Measurements from ENCODE around the gene FAM83G.

DNA sequence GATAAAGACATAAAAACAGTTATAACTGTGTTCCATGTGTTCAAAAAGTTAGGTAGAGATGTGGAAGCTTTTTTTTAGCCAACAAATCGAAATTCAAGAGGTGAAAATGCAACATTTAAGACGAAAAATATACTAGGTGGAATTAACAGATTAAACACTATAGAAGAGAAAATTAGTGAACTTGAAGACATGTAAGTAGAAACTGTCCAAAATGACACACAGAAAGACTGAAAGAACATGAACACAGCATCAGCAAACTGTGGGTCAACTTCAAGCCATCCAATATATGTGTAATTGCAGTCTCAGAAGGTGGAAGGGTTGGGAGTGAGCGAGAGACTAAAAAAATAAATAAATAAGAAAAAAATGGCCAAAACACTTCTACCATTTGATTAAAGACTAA is 9.3 kb downstream of the FAM83G start:
- TF ChIP-seq, protein P1, sequence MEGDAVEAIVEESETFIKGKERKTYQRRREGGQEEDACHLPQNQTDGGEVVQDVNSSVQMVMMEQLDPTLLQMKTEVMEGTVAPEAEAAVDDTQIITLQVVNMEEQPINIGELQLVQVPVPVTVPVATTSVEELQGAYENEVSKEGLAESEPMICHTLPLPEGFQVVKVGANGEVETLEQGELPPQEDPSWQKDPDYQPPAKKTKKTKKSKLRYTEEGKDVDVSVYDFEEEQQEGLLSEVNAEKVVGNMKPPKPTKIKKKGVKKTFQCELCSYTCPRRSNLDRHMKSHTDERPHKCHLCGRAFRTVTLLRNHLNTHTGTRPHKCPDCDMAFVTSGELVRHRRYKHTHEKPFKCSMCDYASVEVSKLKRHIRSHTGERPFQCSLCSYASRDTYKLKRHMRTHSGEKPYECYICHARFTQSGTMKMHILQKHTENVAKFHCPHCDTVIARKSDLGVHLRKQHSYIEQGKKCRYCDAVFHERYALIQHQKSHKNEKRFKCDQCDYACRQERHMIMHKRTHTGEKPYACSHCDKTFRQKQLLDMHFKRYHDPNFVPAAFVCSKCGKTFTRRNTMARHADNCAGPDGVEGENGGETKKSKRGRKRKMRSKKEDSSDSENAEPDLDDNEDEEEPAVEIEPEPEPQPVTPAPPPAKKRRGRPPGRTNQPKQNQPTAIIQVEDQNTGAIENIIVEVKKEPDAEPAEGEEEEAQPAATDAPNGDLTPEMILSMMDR (IDR thresholded peaks at IDR 0.05), result no peak
- TF ChIP-seq POLR2A (IDR thresholded peaks at IDR 0.05), result no peak
